Measurements from ENCODE around the gene TTC7B. TPM values are rescaled to one million over a fixed set of nuclear protein-coding genes. Genes with fewer than 3 reads are reported as not detected.
A peak's percentile ranks its signal among the peaks of the same experiment; 100 is the strongest.

Gene TTC7B
- total and polyA plus RNA-seq, 3 experiments from 2014 or later, result 1.7 to 5.8 (median 5.2) TPM

- H3K9me3 Mint-ChIP-seq, result no peaks in the 10 kb centered on the region
- CTCF ChIA-PET, result interaction anchor here (1.4 kb wide), 1 partner anchor 83 kb away, joined by 4 read pairs; no protein-coding TSS in a partner anchor
- H3K36me3 Mint-ChIP-seq, result no peaks in the 10 kb centered on the region
- no peak overlapping the region for H3K27ac Mint-ChIP-seq
- peaks cover 0 to 4% of the 10 kb centered on the region in 2 donors for H3K27me3 Mint-ChIP-seq
- peaks cover 17% of the 10 kb centered on the region for H3K4me1 ChIP-seq (ENCODE audit: insufficient read depth, low read length)
- no peak overlapping the region for H3K4me3 ChIP-seq (ENCODE audit: low read length)
- no peaks in the 10 kb centered on the region for H3K27me3 ChIP-seq (ENCODE audit: insufficient read depth, low read length, poor library complexity, severe bottlenecking)
- no peak overlapping the region for H3K27ac ChIP-seq (ENCODE audit: low read depth, low read length)
- peaks cover 14 to 20% (median 19%) of the 10 kb centered on the region in 3 donors for H3K4me1 Mint-ChIP-seq
- H3K9me3 ChIP-seq (ENCODE audit: low read length), result no peaks in the 10 kb centered on the region
- H3K36me3 ChIP-seq (ENCODE audit: insufficient read depth, low read length), result no peaks in the 10 kb centered on the region
- DNase-seq, result no peak
- H3K4me3 Mint-ChIP-seq, result no peak overlapping the region
- POLR2A ChIA-PET, result no interaction called here
Observed at GRCh38 chr14:90675399-90675798, 140.8 kb downstream of the TTC7B start.

GRCh38 chr14:90674716-90675115 lies 141.5 kb downstream of the TTC7B start:
- Histone ChIP-seq H3K27ac (ENCODE audit: low read depth, low read length) (no peak overlapping the region), H3K4me1 (ENCODE audit: insufficient read depth, low read length) (peaks cover 17% of the 10 kb centered on the region), H3K9me3 (ENCODE audit: low read length) (no peaks in the 10 kb centered on the region), H3K27me3 (ENCODE audit: insufficient read depth, low read length, poor library complexity, severe bottlenecking) (no peaks in the 10 kb centered on the region), H3K36me3 (ENCODE audit: insufficient read depth, low read length) (no peaks in the 10 kb centered on the region), H3K4me3 (ENCODE audit: low read length) (no peak overlapping the region)
- ChIA-PET POLR2A (no interaction called here), CTCF (interaction anchor here (1.4 kb wide), 1 partner anchor 83 kb away, joined by 4 read pairs; no protein-coding TSS in a partner anchor)
- Mint-ChIP-seq H3K36me3 (peaks cover 0 to 5% (median 4%) of the 10 kb centered on the region in 3 donors), H3K4me1 (peaks cover 14 to 20% (median 19%) of the 10 kb centered on the region in 3 donors), H3K4me3 (no peak overlapping the region), H3K27ac (no peak overlapping the region), H3K27me3 (peaks cover 0 to 4% of the 10 kb centered on the region in 2 donors), H3K9me3 (peaks cover 0 to 5% (median 0%) of the 10 kb centered on the region in 5 donors)
- DNase-seq, result no peak

GRCh38 chr14:90674043-90674670 lies 142.1 kb downstream of the TTC7B start:
- no peak overlapping the region for H3K27ac ChIP-seq (ENCODE audit: low read depth, low read length)
- H3K9me3 ChIP-seq (ENCODE audit: low read length), result no peaks in the 10 kb centered on the region
- H3K4me3 ChIP-seq (ENCODE audit: low read length), result no peak overlapping the region
- H3K36me3 Mint-ChIP-seq, result peaks cover 0 to 9% (median 4%) of the 10 kb centered on the region in 3 donors
- H3K4me3 Mint-ChIP-seq, result no peak overlapping the region
- POLR2A ChIA-PET, result no interaction called here
- H3K4me1 Mint-ChIP-seq, result peaks cover 12 to 20% (median 19%) of the 10 kb centered on the region in 3 donors
- CTCF ChIA-PET, result interaction anchor here (1.4 kb wide), 1 partner anchor 84 kb away, joined by 4 read pairs; no protein-coding TSS in a partner anchor
- H3K36me3 ChIP-seq (ENCODE audit: insufficient read depth, low read length), result no peaks in the 10 kb centered on the region
- H3K9me3 Mint-ChIP-seq, result peaks cover 0 to 6% (median 0%) of the 10 kb centered on the region in 5 donors
- peaks cover 15% of the 10 kb centered on the region for H3K4me1 ChIP-seq (ENCODE audit: insufficient read depth, low read length)
- no peaks in the 10 kb centered on the region for H3K27me3 ChIP-seq (ENCODE audit: insufficient read depth, low read length, poor library complexity, severe bottlenecking)
- no peak for DNase-seq
- no peak overlapping the region for H3K27ac Mint-ChIP-seq
- H3K27me3 Mint-ChIP-seq, result peaks cover 0 to 4% of the 10 kb centered on the region in 2 donors

- CTCF ChIA-PET, result no interaction called here
- H3K27me3 ChIP-seq (ENCODE audit: insufficient read depth, low read length, poor library complexity, severe bottlenecking), result no peaks in the 10 kb centered on the region
- Mint-ChIP-seq H3K4me1 (peaks cover 0 to 3% (median 0%) of the 10 kb centered on the region in 3 donors), H3K36me3 (peaks cover 0 to 13% (median 4%) of the 10 kb centered on the region in 3 donors), H3K27ac (no peak overlapping the region), H3K4me3 (no peak overlapping the region), H3K27me3 (peaks cover 0 to 4% of the 10 kb centered on the region in 2 donors), H3K9me3 (peaks cover 0 to 8% (median 4%) of the 10 kb centered on the region in 5 donors)
- no peaks in the 10 kb centered on the region for H3K36me3 ChIP-seq (ENCODE audit: insufficient read depth, low read length)
- H3K4me1 ChIP-seq (ENCODE audit: insufficient read depth, low read length), result peaks cover 9% of the 10 kb centered on the region
- H3K27ac ChIP-seq (ENCODE audit: low read depth, low read length), result no peak overlapping the region
- H3K4me3 ChIP-seq (ENCODE audit: low read length), result no peak overlapping the region
- POLR2A ChIA-PET, result no interaction called here
- no peak for DNase-seq
- H3K9me3 ChIP-seq (ENCODE audit: low read length), result no peaks in the 10 kb centered on the region
Observed at GRCh38 chr14:90671382-90672234, 144.6 kb downstream of the TTC7B start.

GRCh38 chr14:90669731-90670130 lies 146.5 kb downstream of the TTC7B start:
- no peak overlapping the region for H3K27ac Mint-ChIP-seq
- no peaks in the 10 kb centered on the region for H3K36me3 ChIP-seq (ENCODE audit: insufficient read depth, low read length)
- H3K4me1 ChIP-seq (ENCODE audit: insufficient read depth, low read length), result peaks cover 9% of the 10 kb centered on the region
- peaks cover 0 to 4% of the 10 kb centered on the region in 2 donors for H3K27me3 Mint-ChIP-seq
- peaks cover 0 to 8% (median 4%) of the 10 kb centered on the region in 5 donors for H3K9me3 Mint-ChIP-seq
- H3K4me3 ChIP-seq (ENCODE audit: low read length), result no peak overlapping the region
- no peaks in the 10 kb centered on the region for H3K9me3 ChIP-seq (ENCODE audit: low read length)
- ChIA-PET POLR2A (no interaction called here), CTCF (no interaction called here)
- H3K27ac ChIP-seq (ENCODE audit: low read depth, low read length), result no peak overlapping the region
- no peak for DNase-seq
- H3K36me3 Mint-ChIP-seq, result peaks cover 0 to 13% (median 4%) of the 10 kb centered on the region in 3 donors
- no peaks in the 10 kb centered on the region for H3K27me3 ChIP-seq (ENCODE audit: insufficient read depth, low read length, poor library complexity, severe bottlenecking)
- H3K4me3 Mint-ChIP-seq, result peak overlapping the region in 1 of 7 donors; percentile 33
- H3K4me1 Mint-ChIP-seq, result no peaks in the 10 kb centered on the region

GRCh38 chr14:90666571-90666970 lies 149.7 kb downstream of the TTC7B start:
- peaks cover 0 to 5% of the 10 kb centered on the region in 2 donors for H3K27me3 Mint-ChIP-seq
- no peak overlapping the region for H3K27ac ChIP-seq (ENCODE audit: low read depth, low read length)
- no peak overlapping the region for H3K27ac Mint-ChIP-seq
- no peak overlapping the region for H3K4me3 Mint-ChIP-seq
- peaks cover 0 to 8% (median 4%) of the 10 kb centered on the region in 5 donors for H3K9me3 Mint-ChIP-seq
- H3K9me3 ChIP-seq (ENCODE audit: low read length), result no peaks in the 10 kb centered on the region
- POLR2A ChIA-PET, result no interaction called here
- no peaks in the 10 kb centered on the region for H3K4me1 Mint-ChIP-seq
- no peaks in the 10 kb centered on the region for H3K27me3 ChIP-seq (ENCODE audit: insufficient read depth, low read length, poor library complexity, severe bottlenecking)
- no peak overlapping the region for H3K4me3 ChIP-seq (ENCODE audit: low read length)
- DNase-seq, result no peak
- CTCF ChIA-PET, result no interaction called here
- H3K4me1 ChIP-seq (ENCODE audit: insufficient read depth, low read length), result peaks cover 8% of the 10 kb centered on the region
- H3K36me3 ChIP-seq (ENCODE audit: insufficient read depth, low read length), result no peaks in the 10 kb centered on the region
- peaks cover 0 to 13% (median 4%) of the 10 kb centered on the region in 3 donors for H3K36me3 Mint-ChIP-seq

GRCh38 chr14:90665321-90666000 lies 150.8 kb downstream of the TTC7B start:
- Histone ChIP-seq H3K27ac (ENCODE audit: low read depth, low read length) (no peak overlapping the region), H3K4me1 (ENCODE audit: insufficient read depth, low read length) (no peaks in the 10 kb centered on the region), H3K9me3 (ENCODE audit: low read length) (no peaks in the 10 kb centered on the region), H3K36me3 (ENCODE audit: insufficient read depth, low read length) (no peaks in the 10 kb centered on the region), H3K4me3 (ENCODE audit: low read length) (no peak overlapping the region), H3K27me3 (ENCODE audit: insufficient read depth, low read length, poor library complexity, severe bottlenecking) (no peaks in the 10 kb centered on the region)
- ChIA-PET POLR2A (no interaction called here), CTCF (no interaction called here)
- DNase-seq, result no peak
- Mint-ChIP-seq H3K4me3 (no peak overlapping the region), H3K27ac (no peak overlapping the region), H3K9me3 (peaks cover 0 to 8% (median 4%) of the 10 kb centered on the region in 5 donors), H3K27me3 (peaks cover 0 to 3% of the 10 kb centered on the region in 2 donors), H3K36me3 (peaks cover 0 to 13% (median 4%) of the 10 kb centered on the region in 3 donors), H3K4me1 (no peaks in the 10 kb centered on the region)
